ENCODE results near the gene BMPR1A.

GRCh38 chr10:86775056-86775869 lies 18.8 kb downstream of the BMPR1A start:
- TF ChIP-seq CTCF (IDR thresholded peaks at IDR 0.05) (no peak), POLR2A (IDR thresholded peaks at IDR 0.05) (no peak)

Measured in body of pancreas (tissue), 4 donors.